HCT116 (cell line): ENCODE measurements around the gene CASP8AP2. TPM values are rescaled to one million over a fixed set of nuclear protein-coding genes. Genes with fewer than 3 reads are reported as not detected.

Experiments
- ATAC-seq: fragments of 200-7000 bp; cut with Tn5 transposase; 2 replicates; pipeline ENCODE4 v1.9.1; 2020; ENCODE audit warnings: mild to moderate bottlenecking, moderate library complexity
- BruUV-seq: library from RNA; stranded (reverse); fragments of 400-500 nt; replicated peaks from 2 replicates; lab custom pipeline; 2021; lab: Mats Ljungman, UMichigan
- CTCF ChIA-PET: fragments of 300-600 bp; sonication (Branson Sonifier 250); formaldehyde crosslinking; loops from one replicate; lab custom pipeline; 2021; ENCODE audit warnings: antibody characterized with exemption; lab: Charles Lee
- POLR2A ChIA-PET: fragments of 300-600, 350-600 bp; sonication (Branson Sonifier 250); formaldehyde crosslinking; loops from one replicate; lab custom pipeline; 2021; ENCODE audit warnings: antibody characterized with exemption; lab: Charles Lee
- RAD21 ChIA-PET, 2 experiments: fragments of 300-600 bp; sonication (Branson Sonifier 250); formaldehyde crosslinking; loops; one replicate each; lab custom pipeline; 2023; ENCODE audit warnings: low total read pairs in 2 of 2; ENCODE audit not compliant: uncharacterized antibody in 2 of 2, unreplicated experiment in 2 of 2, low non-redundant PET in 1 of 2; lab: Charles Lee
- DNase-seq: peaks from one replicate; pipeline ENCODE4 v3.0.0-alpha.2; 2010; ENCODE audit warnings: low read depth, low spot score
- H2AFZ ChIP-seq: fragments of 200-600 bp; shearing (Covaris generic), sonication (generic); 2 replicates; pipeline ENCODE4 v1.6.1; 2017; ENCODE audit warnings: low read depth, mixed run types, mixed read lengths, antibody characterized with exemption, low read length; ENCODE audit not compliant: poor library complexity, severe bottlenecking
- H3K27ac ChIP-seq: 2 replicates; pipeline ENCODE4 v1.5.1; 2012; ENCODE audit warnings: low read depth, low read length
- H3K27me3 ChIP-seq: fragments of 200-600 bp; sonication (generic); 2 replicates; pipeline ENCODE4 v1.6.1; 2016; ENCODE audit warnings: mixed run types, low read length, mixed read lengths; ENCODE audit not compliant: insufficient read depth
- H3K36me3 ChIP-seq, 2 experiments: fragments of 200-500 bp in 1 of 2; fragments of 200-600 bp in 1 of 2; sonication (Bioruptor generic) in 1 of 2; sonication (generic) in 1 of 2; 2 replicates each; pipeline versions ENCODE4 v1.5.1 to v1.6.1; 2014 to 2016; ENCODE audit warnings: low read length in 2 of 2, inconsistent platforms in 1 of 2, mixed read lengths in 1 of 2, mixed run types in 1 of 2; ENCODE audit not compliant: insufficient read depth in 2 of 2, control insufficient read depth in 1 of 2
- H3K4me1 ChIP-seq, 2 experiments: fragments of 200-600 bp in 1 of 2; sonication (generic) in 1 of 2; 2 replicates each; pipeline versions ENCODE4 v1.5.1 to v1.6.1; 2012 to 2017; ENCODE audit warnings: low read length in 2 of 2, inconsistent platforms in 1 of 2, mild to moderate bottlenecking in 1 of 2, mixed read lengths in 1 of 2, mixed run types in 1 of 2, moderate library complexity in 1 of 2; ENCODE audit not compliant: insufficient read depth in 2 of 2, control insufficient read depth in 1 of 2
- H3K4me2 ChIP-seq: fragments of 200-600 bp; sonication (generic); 2 replicates; pipeline ENCODE4 v1.6.1; 2017; ENCODE audit warnings: mixed run types, low read length, mixed read lengths
- H3K4me3 ChIP-seq, 2 experiments: fragments of 200-600 bp in 1 of 2; sonication (generic) in 1 of 2; replicated peaks in 1 of 2; 2 replicates each; pipeline ENCODE4 v1.5.1; 2011 to 2016; ENCODE audit warnings: low read length in 2 of 2, control low read depth in 1 of 2, low read depth in 1 of 2, mild to moderate bottlenecking in 1 of 2, mixed read lengths in 1 of 2, mixed run types in 1 of 2
- H3K79me2 ChIP-seq: fragments of 200-600 bp; sonication (generic); 2 replicates; pipeline ENCODE4 v1.6.1; 2017; ENCODE audit warnings: mild to moderate bottlenecking, mixed run types, low read length, moderate library complexity, mixed read lengths; ENCODE audit not compliant: insufficient read depth
- H3K9ac ChIP-seq: fragments of 200-600 bp; sonication (generic); 2 replicates; pipeline ENCODE4 v1.6.1; 2016; ENCODE audit warnings: low read length, mixed read lengths
- H3K9me2 ChIP-seq: fragments of 200-600 bp; sonication (generic), shearing (Covaris generic); 2 replicates; pipeline ENCODE4 v1.6.1; 2017; ENCODE audit warnings: mixed run types, mild to moderate bottlenecking, moderate library complexity; ENCODE audit not compliant: insufficient read depth
- H3K9me3 ChIP-seq, 2 experiments: fragments of 200-500 bp in 1 of 2; fragments of 200-600 bp in 1 of 2; sonication (Bioruptor generic) in 1 of 2; sonication (generic) in 1 of 2; 2 replicates each; pipeline ENCODE4 v1.6.1; 2014 to 2017; ENCODE audit warnings: low read length in 2 of 2, mixed read lengths in 2 of 2, inconsistent platforms in 1 of 2, low read depth in 1 of 2, mild to moderate bottlenecking in 1 of 2, mixed run types in 1 of 2, moderate library complexity in 1 of 2; ENCODE audit not compliant: control insufficient read depth in 1 of 2, insufficient read depth in 1 of 2
- H4K20me1 ChIP-seq: fragments of 200-600 bp; sonication (generic), shearing (Covaris generic); 2 replicates; pipeline ENCODE4 v1.6.1; 2017; ENCODE audit warnings: mixed run types, mild to moderate bottlenecking, moderate library complexity; ENCODE audit not compliant: insufficient read depth
- CBX3 ChIP-seq: IDR thresholded peaks from 2 replicates; pipeline ENCODE4 v1.6.1; 2012; ENCODE audit warnings: low read depth
- CEBPB ChIP-seq: IDR thresholded peaks from 2 replicates; pipeline ENCODE4 v1.6.1; 2012; ENCODE audit warnings: low read depth
- EZH2 ChIP-seq: fragments of 200-600 bp; sonication (generic); IDR thresholded peaks from 2 replicates; pipeline ENCODE4 v1.6.1; 2017; ENCODE audit warnings: antibody characterized with exemption, mixed run types
- POLR2A ChIP-seq: IDR thresholded peaks from 2 replicates; pipeline ENCODE4 v1.7.0; 2011; ENCODE audit warnings: borderline replicate concordance; ENCODE audit not compliant: insufficient read depth, insufficient read length; ENCODE audit errors: extremely low read depth
- RAD21 ChIP-seq: IDR thresholded peaks from 2 replicates; pipeline ENCODE4 v1.6.1; 2012; ENCODE audit warnings: low read depth, mild to moderate bottlenecking
- TCF7L2 ChIP-seq: IDR thresholded peaks from 2 replicates; pipeline ENCODE4 v1.7.0; 2011; ENCODE audit warnings: borderline replicate concordance, inconsistent platforms; ENCODE audit not compliant: insufficient read depth, insufficient read length; ENCODE audit errors: extremely low read depth
- YY1 ChIP-seq: IDR thresholded peaks from 2 replicates; pipeline ENCODE4 v1.6.1; 2011; ENCODE audit warnings: low read length, low read depth, moderate library complexity, mild to moderate bottlenecking; ENCODE audit not compliant: insufficient replicate concordance; ENCODE audit errors: extremely low read depth
- ZNF274 ChIP-seq: fragments of 200-500 bp; sonication (Bioruptor generic); IDR thresholded peaks from 2 replicates; pipeline ENCODE4 v1.6.1; 2014; ENCODE audit warnings: mild to moderate bottlenecking, low read depth, low read length, inconsistent platforms
- intact Hi-C: fragments of 100-400 bp; cut with micrococcal nuclease; formaldehyde crosslinking; loops from 2 replicates; pipeline ENCODE4 v1.10.0; 2022
- total RNA-seq: library from RNA; stranded (reverse); gene quantifications from one replicate; pipeline ENCODE4 v1.2.1, GENCODE V29; 2021; ENCODE audit not compliant: unreplicated experiment
- TF ChIP-seq, protein P1 (sequence below): IDR thresholded peaks from 2 replicates; pipeline ENCODE4 v1.6.1; 2011; ENCODE audit warnings: mild to moderate bottlenecking, low read length, moderate library complexity; ENCODE audit not compliant: insufficient replicate concordance; ENCODE audit errors: extremely low read depth
- TF ChIP-seq, protein P2 (sequence below): IDR thresholded peaks from 2 replicates; pipeline ENCODE4 v1.6.1; 2012
- TF ChIP-seq, protein P3 (sequence below), 3 experiments: fragments of 200-600 bp in 1 of 3; sonication (generic) in 1 of 3; IDR thresholded peaks in 2 of 3; conservative IDR thresholded peaks in 1 of 3; 2 replicates each; pipeline ENCODE4 v1.5.1; 2012 to 2017; ENCODE audit warnings: low read depth in 2 of 3, low read length in 2 of 3, antibody characterized with exemption in 1 of 3, borderline replicate concordance in 1 of 3, control low read depth in 1 of 3, mild to moderate bottlenecking in 1 of 3, mixed read lengths in 1 of 3, mixed run types in 1 of 3, moderate library complexity in 1 of 3; ENCODE audit not compliant: insufficient read depth in 1 of 3

CASP8AP2 gene
- total RNA-seq, 1 experiment from 2014 or later: 18.6 TPM

DNA sequence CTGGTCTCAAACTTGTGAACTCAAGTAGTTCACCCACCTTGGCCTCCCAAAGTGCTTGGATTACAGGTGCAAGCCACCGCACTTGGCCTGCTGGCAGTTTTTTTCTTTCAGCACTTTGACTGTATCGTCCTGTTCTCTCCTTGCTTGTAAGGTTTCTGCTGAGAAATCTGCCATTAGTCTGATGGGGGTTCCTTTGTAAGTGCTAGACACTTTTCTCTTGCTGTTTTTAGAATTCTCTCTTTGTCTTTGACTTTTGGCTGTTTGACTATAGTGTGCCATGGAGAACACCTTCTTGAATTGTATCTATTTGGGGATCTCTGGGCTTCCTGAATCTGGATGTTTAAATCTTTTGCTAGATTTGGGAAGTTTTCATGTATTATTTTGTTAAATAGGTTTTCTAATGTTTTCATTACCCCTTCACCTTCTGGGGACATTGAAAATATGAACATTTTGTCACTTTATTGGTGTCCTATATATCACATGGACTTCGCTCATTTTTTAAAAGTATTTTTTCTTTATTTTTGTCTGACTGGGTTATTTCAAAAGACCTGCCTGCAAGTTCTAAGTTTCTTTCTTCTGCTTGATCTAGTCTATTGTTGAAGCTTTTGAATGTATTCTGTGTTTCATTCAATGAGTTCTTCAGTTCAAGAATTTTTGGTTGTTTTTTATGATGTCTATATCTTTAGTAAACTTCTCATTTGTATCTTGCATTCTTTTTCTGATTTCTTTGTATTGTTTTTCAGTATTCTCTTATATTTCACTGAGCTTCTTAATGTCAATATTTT lies 86.6 kb downstream of the CASP8AP2 start:
- H3K4me3 ChIP-seq: no peak overlapping the region
- H3K4me1 ChIP-seq: peaks cover 0 to 3% of the 10 kb centered on the region in 2 experiments; a peak in 1 of 4 replicates
- no peaks in the 10 kb centered on the region for H3K36me3 ChIP-seq
- CTCF ChIA-PET: no interaction called here
- H3K9me2 ChIP-seq: no peaks in the 10 kb centered on the region
- TF ChIP-seq CEBPB (no peak), ZNF274 (no peak), RAD21 (no peak), POLR2A (no peak)
- TF ChIP-seq, protein P1, sequence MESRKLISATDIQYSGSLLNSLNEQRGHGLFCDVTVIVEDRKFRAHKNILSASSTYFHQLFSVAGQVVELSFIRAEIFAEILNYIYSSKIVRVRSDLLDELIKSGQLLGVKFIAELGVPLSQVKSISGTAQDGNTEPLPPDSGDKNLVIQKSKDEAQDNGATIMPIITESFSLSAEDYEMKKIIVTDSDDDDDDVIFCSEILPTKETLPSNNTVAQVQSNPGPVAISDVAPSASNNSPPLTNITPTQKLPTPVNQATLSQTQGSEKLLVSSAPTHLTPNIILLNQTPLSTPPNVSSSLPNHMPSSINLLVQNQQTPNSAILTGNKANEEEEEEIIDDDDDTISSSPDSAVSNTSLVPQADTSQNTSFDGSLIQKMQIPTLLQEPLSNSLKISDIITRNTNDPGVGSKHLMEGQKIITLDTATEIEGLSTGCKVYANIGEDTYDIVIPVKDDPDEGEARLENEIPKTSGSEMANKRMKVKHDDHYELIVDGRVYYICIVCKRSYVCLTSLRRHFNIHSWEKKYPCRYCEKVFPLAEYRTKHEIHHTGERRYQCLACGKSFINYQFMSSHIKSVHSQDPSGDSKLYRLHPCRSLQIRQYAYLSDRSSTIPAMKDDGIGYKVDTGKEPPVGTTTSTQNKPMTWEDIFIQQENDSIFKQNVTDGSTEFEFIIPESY: no peak
- TF ChIP-seq, all 23 proteins: peak for 0
- H4K20me1 ChIP-seq: no peaks in the 10 kb centered on the region
- POLR2A ChIA-PET: no interaction called here
- intact Hi-C loops: no loop called here
- no peak overlapping the region for H3K27ac ChIP-seq
- no peak overlapping the region for H3K4me2 ChIP-seq
- no peaks in the 10 kb centered on the region for H3K9me3 ChIP-seq
- ATAC-seq: no peak
- RAD21 ChIA-PET: no interaction called here
- no TSS peak for BruUV-seq
- no peak overlapping the region for H3K9ac ChIP-seq
- H3K79me2 ChIP-seq: no peaks in the 10 kb centered on the region
- no peak for DNase-seq
- H2AFZ ChIP-seq: no peak overlapping the region
- H3K27me3 ChIP-seq: no peaks in the 10 kb centered on the region

DNA sequence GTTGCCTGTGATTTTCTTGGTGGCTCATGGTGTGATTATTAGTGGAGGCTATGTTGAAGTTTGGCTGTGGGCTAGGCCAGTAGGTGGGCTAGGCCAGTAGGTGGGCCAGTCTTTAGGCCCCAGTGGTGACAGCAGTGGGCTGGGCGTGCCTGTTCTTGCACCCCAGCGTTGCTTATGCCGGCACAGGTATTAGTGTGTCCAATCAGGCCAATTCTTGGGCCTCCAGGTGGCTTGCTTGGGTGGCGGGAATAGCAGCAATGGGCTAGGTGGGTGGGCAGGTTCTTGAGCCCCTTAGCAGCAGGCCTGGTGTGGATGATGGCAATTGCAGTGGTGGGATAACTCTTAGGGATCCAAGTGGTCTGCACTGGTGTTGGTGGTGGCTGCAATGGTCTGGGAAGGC lies 87.5 kb downstream of the CASP8AP2 start:
- no peaks in the 10 kb centered on the region for H3K36me3 ChIP-seq
- BruUV-seq: no TSS peak
- TF ChIP-seq YY1 (no peak), RAD21 (no peak), CBX3 (no peak), TCF7L2 (no peak), EZH2 (no peak), POLR2A (no peak)
- TF ChIP-seq, protein P1: no peak
- TF ChIP-seq, protein P2, sequence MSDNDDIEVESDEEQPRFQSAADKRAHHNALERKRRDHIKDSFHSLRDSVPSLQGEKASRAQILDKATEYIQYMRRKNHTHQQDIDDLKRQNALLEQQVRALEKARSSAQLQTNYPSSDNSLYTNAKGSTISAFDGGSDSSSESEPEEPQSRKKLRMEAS: no peak
- TF ChIP-seq, protein P3, sequence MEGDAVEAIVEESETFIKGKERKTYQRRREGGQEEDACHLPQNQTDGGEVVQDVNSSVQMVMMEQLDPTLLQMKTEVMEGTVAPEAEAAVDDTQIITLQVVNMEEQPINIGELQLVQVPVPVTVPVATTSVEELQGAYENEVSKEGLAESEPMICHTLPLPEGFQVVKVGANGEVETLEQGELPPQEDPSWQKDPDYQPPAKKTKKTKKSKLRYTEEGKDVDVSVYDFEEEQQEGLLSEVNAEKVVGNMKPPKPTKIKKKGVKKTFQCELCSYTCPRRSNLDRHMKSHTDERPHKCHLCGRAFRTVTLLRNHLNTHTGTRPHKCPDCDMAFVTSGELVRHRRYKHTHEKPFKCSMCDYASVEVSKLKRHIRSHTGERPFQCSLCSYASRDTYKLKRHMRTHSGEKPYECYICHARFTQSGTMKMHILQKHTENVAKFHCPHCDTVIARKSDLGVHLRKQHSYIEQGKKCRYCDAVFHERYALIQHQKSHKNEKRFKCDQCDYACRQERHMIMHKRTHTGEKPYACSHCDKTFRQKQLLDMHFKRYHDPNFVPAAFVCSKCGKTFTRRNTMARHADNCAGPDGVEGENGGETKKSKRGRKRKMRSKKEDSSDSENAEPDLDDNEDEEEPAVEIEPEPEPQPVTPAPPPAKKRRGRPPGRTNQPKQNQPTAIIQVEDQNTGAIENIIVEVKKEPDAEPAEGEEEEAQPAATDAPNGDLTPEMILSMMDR (IDR thresholded peaks at IDR 0.05 in 2 of 3, conservative IDR thresholded peaks at IDR 0.05 in 1 of 3; ENCODE audit: borderline replicate concordance in 1 of 3, insufficient read depth in 1 of 3, low read depth in 2 of 3, low read length in 2 of 3): no peak
- no peaks in the 10 kb centered on the region for H3K9me3 ChIP-seq
- H3K27ac ChIP-seq: no peak overlapping the region
- ChIA-PET POLR2A (no interaction called here), RAD21 (no interaction called here), CTCF (no interaction called here)
- H3K27me3 ChIP-seq: no peaks in the 10 kb centered on the region
- no peaks in the 10 kb centered on the region for H3K79me2 ChIP-seq
- no peak overlapping the region for H3K4me3 ChIP-seq
- peaks cover 2 to 12% of the 10 kb centered on the region in 2 experiments; a peak in 3 of 4 replicates for H3K4me1 ChIP-seq
- H3K9ac ChIP-seq: no peak overlapping the region
- no peak for ATAC-seq
- H3K9me2 ChIP-seq: no peaks in the 10 kb centered on the region
- H3K4me2 ChIP-seq: no peak overlapping the region
- no peak for DNase-seq
- H4K20me1 ChIP-seq: no peaks in the 10 kb centered on the region
- no peak overlapping the region for H2AFZ ChIP-seq
- intact Hi-C loops: no loop called here
